Esophagus (tissue), 2 donors: ENCODE data around the gene CAVIN4. TPM values are rescaled to one million over a fixed set of nuclear protein-coding genes. Genes with fewer than 3 reads are reported as not detected.

Experiments
- H3K27ac ChIP-seq, 2 donors: one replicate each; pipeline ENCODE4 v1.5.1; 2013; ENCODE audit warnings: low read depth in 2 of 2, mild to moderate bottlenecking in 2 of 2, inconsistent platforms in 1 of 2, low read length in 1 of 2, moderate library complexity in 1 of 2
- H3K27me3 ChIP-seq, 2 donors: one replicate each; pipeline ENCODE4 v1.6.1; 2013; ENCODE audit warnings: low read length in 2 of 2, control low read depth in 1 of 2, mild to moderate bottlenecking in 1 of 2; ENCODE audit not compliant: insufficient read depth in 2 of 2, control insufficient read depth in 1 of 2
- H3K36me3 ChIP-seq, 2 donors: one replicate each; pipeline ENCODE4 v1.6.1; 2013; ENCODE audit warnings: low read length in 1 of 2; ENCODE audit not compliant: control insufficient read depth in 2 of 2, insufficient read depth in 2 of 2
- H3K4me1 ChIP-seq, 2 donors: one replicate each; pipeline ENCODE4 v1.6.1; 2013; ENCODE audit warnings: low read length in 1 of 2; ENCODE audit not compliant: control insufficient read depth in 2 of 2, insufficient read depth in 2 of 2
- H3K4me3 ChIP-seq, 2 donors: one replicate each; pipeline ENCODE4 v1.5.1; 2013; ENCODE audit warnings: low read length in 2 of 2, mild to moderate bottlenecking in 2 of 2, low read depth in 1 of 2, moderate library complexity in 1 of 2
- H3K9me3 ChIP-seq, 2 donors: one replicate each; pipeline ENCODE4 v1.6.1; 2013; ENCODE audit warnings: mild to moderate bottlenecking in 2 of 2, low read depth in 1 of 2, low read length in 1 of 2, moderate library complexity in 1 of 2; ENCODE audit not compliant: control insufficient read depth in 2 of 2, insufficient read depth in 1 of 2
- WGBS, 2 donors: extraction: QIAGEN DNeasy Blood & Tissue Kit; methylation state at CpG; one replicate each; pipeline ENCODE4 v1.1.7; 2013; 5-methylcytosine and 5-hydroxymethylcytosine counted together
- polyA plus RNA-seq, 2 donors: library from polyadenylated mRNA; stranded (reverse); fragments of 200-250 nt; gene quantifications; one replicate each; pipeline ENCODE4 v1.2.3, GENCODE V29; 2013
- donor health status: healthy with polysubstance abuse.
- donor health status: Bipolar disorder and iron deficiency.

Gene CAVIN4
- under 1 TPM; 0.06 to 0.07 TPM for polyA plus RNA-seq

- Histone ChIP-seq H3K27ac (no peak within 1 kb of the TSS), H3K9me3 (no peaks in the 10 kb centered on the region), H3K4me1 (no peaks in the 10 kb centered on the region), H3K27me3 (no peaks in the 10 kb centered on the region), H3K36me3 (no peaks in the 10 kb centered on the region), H3K4me3 (no peak within 1 kb of the TSS)
- WGBS, 2 donors: 85 to 87% methylated on average over 10 of the region's 10 CpGs
Measured at GRCh38 chr9:100577776-100578448, at the start of gene CAVIN4. Gene CAVIN4 (plus strand): TSS chr9:100578079. CDS start chr9:100578144, 65 bp downstream.

- 84% methylated on average over 4 of the region's 4 CpGs for WGBS, 2 donors
Measured at GRCh38 chr9:100534401-100534800, 43.5 kb upstream of the CAVIN4 start.

GRCh38 chr9:100540327-100540726, 37.6 kb upstream of the CAVIN4 start:
- Histone ChIP-seq H3K4me3 (no peak overlapping the region), H3K36me3 (no peaks in the 10 kb centered on the region), H3K27ac (no peak overlapping the region), H3K27me3 (no peaks in the 10 kb centered on the region), H3K9me3 (no peaks in the 10 kb centered on the region), H3K4me1 (no peaks in the 10 kb centered on the region)
- WGBS, 2 donors: 93 to 96% methylated on average over 12 of the region's 12 CpGs

More at GRCh38 chr9:100534401-100534800, 43.5 kb upstream of the CAVIN4 start:
- Histone ChIP-seq H3K4me3 (no peak overlapping the region), H3K27ac (no peak overlapping the region), H3K4me1 (no peaks in the 10 kb centered on the region), H3K36me3 (no peaks in the 10 kb centered on the region), H3K27me3 (no peaks in the 10 kb centered on the region), H3K9me3 (no peaks in the 10 kb centered on the region)

- Histone ChIP-seq H3K4me1 (no peaks in the 10 kb centered on the region), H3K36me3 (no peaks in the 10 kb centered on the region), H3K9me3 (no peaks in the 10 kb centered on the region), H3K27me3 (no peaks in the 10 kb centered on the region), H3K27ac (no peak overlapping the region), H3K4me3 (no peak overlapping the region)
- WGBS, 2 donors: 75 to 81% methylated on average over 5 of the region's 5 CpGs
Measured at GRCh38 chr9:100549048-100549447, 28.8 kb upstream of the CAVIN4 start.

- no peak overlapping the region for H3K4me3 ChIP-seq
Measured at GRCh38 chr9:100554935-100555401, 22.9 kb upstream of the CAVIN4 start.

GRCh38 chr9:100555471-100555870, 22.4 kb upstream of the CAVIN4 start:
- H3K4me3 ChIP-seq: no peak overlapping the region
- H3K27me3 ChIP-seq: no peaks in the 10 kb centered on the region
- H3K9me3 ChIP-seq: no peaks in the 10 kb centered on the region
- WGBS, 2 donors: 93 to 95% methylated on average over 1 of the region's 1 CpG
- H3K4me1 ChIP-seq: no peaks in the 10 kb centered on the region
- H3K27ac ChIP-seq: no peak overlapping the region
- H3K36me3 ChIP-seq: no peaks in the 10 kb centered on the region

More at GRCh38 chr9:100554935-100555401, 22.9 kb upstream of the CAVIN4 start:
- Histone ChIP-seq H3K27me3 (no peaks in the 10 kb centered on the region), H3K9me3 (no peaks in the 10 kb centered on the region), H3K4me1 (no peaks in the 10 kb centered on the region), H3K36me3 (no peaks in the 10 kb centered on the region), H3K27ac (no peak overlapping the region)
- WGBS, 2 donors: 79 to 82% methylated on average over 2 of the region's 2 CpGs

- H3K27me3 ChIP-seq: no peaks in the 10 kb centered on the region
- H3K4me1 ChIP-seq: no peaks in the 10 kb centered on the region
- H3K9me3 ChIP-seq: no peaks in the 10 kb centered on the region
- H3K4me3 ChIP-seq: no peak overlapping the region
- no peaks in the 10 kb centered on the region for H3K36me3 ChIP-seq
- WGBS, 2 donors: 91 to 95% methylated on average over 3 of the region's 3 CpGs
- H3K27ac ChIP-seq: no peak overlapping the region
Measured at GRCh38 chr9:100557053-100557452, 20.8 kb upstream of the CAVIN4 start.

GRCh38 chr9:100561256-100561655, 16.6 kb upstream of the CAVIN4 start:
- Histone ChIP-seq H3K36me3 (no peaks in the 10 kb centered on the region), H3K9me3 (no peaks in the 10 kb centered on the region), H3K27ac (no peak overlapping the region), H3K4me3 (no peak overlapping the region), H3K27me3 (no peaks in the 10 kb centered on the region), H3K4me1 (no peaks in the 10 kb centered on the region)
- 71 to 82% methylated on average over 3 of the region's 3 CpGs for WGBS, 2 donors

- Histone ChIP-seq H3K27me3 (no peaks in the 10 kb centered on the region), H3K36me3 (no peaks in the 10 kb centered on the region), H3K27ac (no peak overlapping the region), H3K9me3 (no peaks in the 10 kb centered on the region), H3K4me1 (no peaks in the 10 kb centered on the region), H3K4me3 (no peak overlapping the region)
- WGBS, 2 donors: 80 to 82% methylated on average over 3 of the region's 3 CpGs
Measured at GRCh38 chr9:100567856-100568255, 10.0 kb upstream of the CAVIN4 start.

- Histone ChIP-seq H3K9me3 (no peaks in the 10 kb centered on the region), H3K4me1 (no peaks in the 10 kb centered on the region), H3K27ac (no peak overlapping the region), H3K27me3 (no peaks in the 10 kb centered on the region), H3K36me3 (no peaks in the 10 kb centered on the region), H3K4me3 (no peak overlapping the region)
- WGBS, 2 donors: 82 to 85% methylated on average over 3 of the region's 3 CpGs
Measured at GRCh38 chr9:100573655-100574260, 4.1 kb upstream of the CAVIN4 start.
